Measurements from ENCODE around the gene FOSL1. TPM values are rescaled to one million over a fixed set of nuclear protein-coding genes. Genes with fewer than 3 reads are reported as not detected.

FOSL1 gene
- total and polyA plus RNA-seq, 2 of the 13 experiments (the other 11 are each of a cell fraction or from before 2014, with no cell fraction given) = 4.0 to 4.1 TPM

- TF ChIP-seq MIER2 (CRISPR knock-in tag; IDR thresholded peaks at IDR 0.05) (no peak), ZNF263 (CRISPR knock-in tag; IDR thresholded peaks at IDR 0.05) (peak; percentile 24; the same call in 1 of the 2 replicates), CREM (IDR thresholded peaks at IDR 0.05) (peak; percentile 34; the same call in 1 of the 2 replicates), CREM (CRISPR knock-in tag; IDR thresholded peaks at IDR 0.05) (no peak), EED (CRISPR knock-in tag; IDR thresholded peaks at IDR 0.05) (no peak), RNF219 (CRISPR knock-in tag; IDR thresholded peaks at IDR 0.05) (no peak; the same call in none of the 2 replicates), ZNF616 (CRISPR knock-in tag; IDR thresholded peaks at IDR 0.05; ENCODE audit: low read depth) (peak; percentile 67; the same call in 1 of the 2 replicates), ZNF333 (CRISPR knock-in tag; IDR thresholded peaks at IDR 0.05; ENCODE audit: borderline replicate concordance) (0 out of 2 replicates have a peak, but pooled peaks have one; percentile 9), NR2F2 (IDR thresholded peaks at IDR 0.05; ENCODE audit: borderline replicate concordance, low read depth) (peak; percentile 25; the same call in 1 of the 2 replicates), ZNF337 (CRISPR knock-in tag; IDR thresholded peaks at IDR 0.05; ENCODE audit: borderline replicate concordance, low read depth) (no peak), HNF1B (CRISPR knock-in tag; IDR thresholded peaks at IDR 0.05) (0 out of 2 replicates have a peak, but pooled peaks have one; percentile 57), RFX1 (IDR thresholded peaks at IDR 0.05) (no peak), ZNF160 (CRISPR knock-in tag; IDR thresholded peaks at IDR 0.05) (no peak), REPIN1 (CRISPR knock-in tag; IDR thresholded peaks at IDR 0.05; ENCODE audit: borderline replicate concordance, low read depth) (peak; percentile 56; the same call in 1 of the 2 replicates), SALL2 (CRISPR knock-in tag; IDR thresholded peaks at IDR 0.05) (no peak), ZNF207 (IDR thresholded peaks at IDR 0.05; ENCODE audit: borderline replicate concordance) (no peak)
- TF ChIP-seq, protein P1, sequence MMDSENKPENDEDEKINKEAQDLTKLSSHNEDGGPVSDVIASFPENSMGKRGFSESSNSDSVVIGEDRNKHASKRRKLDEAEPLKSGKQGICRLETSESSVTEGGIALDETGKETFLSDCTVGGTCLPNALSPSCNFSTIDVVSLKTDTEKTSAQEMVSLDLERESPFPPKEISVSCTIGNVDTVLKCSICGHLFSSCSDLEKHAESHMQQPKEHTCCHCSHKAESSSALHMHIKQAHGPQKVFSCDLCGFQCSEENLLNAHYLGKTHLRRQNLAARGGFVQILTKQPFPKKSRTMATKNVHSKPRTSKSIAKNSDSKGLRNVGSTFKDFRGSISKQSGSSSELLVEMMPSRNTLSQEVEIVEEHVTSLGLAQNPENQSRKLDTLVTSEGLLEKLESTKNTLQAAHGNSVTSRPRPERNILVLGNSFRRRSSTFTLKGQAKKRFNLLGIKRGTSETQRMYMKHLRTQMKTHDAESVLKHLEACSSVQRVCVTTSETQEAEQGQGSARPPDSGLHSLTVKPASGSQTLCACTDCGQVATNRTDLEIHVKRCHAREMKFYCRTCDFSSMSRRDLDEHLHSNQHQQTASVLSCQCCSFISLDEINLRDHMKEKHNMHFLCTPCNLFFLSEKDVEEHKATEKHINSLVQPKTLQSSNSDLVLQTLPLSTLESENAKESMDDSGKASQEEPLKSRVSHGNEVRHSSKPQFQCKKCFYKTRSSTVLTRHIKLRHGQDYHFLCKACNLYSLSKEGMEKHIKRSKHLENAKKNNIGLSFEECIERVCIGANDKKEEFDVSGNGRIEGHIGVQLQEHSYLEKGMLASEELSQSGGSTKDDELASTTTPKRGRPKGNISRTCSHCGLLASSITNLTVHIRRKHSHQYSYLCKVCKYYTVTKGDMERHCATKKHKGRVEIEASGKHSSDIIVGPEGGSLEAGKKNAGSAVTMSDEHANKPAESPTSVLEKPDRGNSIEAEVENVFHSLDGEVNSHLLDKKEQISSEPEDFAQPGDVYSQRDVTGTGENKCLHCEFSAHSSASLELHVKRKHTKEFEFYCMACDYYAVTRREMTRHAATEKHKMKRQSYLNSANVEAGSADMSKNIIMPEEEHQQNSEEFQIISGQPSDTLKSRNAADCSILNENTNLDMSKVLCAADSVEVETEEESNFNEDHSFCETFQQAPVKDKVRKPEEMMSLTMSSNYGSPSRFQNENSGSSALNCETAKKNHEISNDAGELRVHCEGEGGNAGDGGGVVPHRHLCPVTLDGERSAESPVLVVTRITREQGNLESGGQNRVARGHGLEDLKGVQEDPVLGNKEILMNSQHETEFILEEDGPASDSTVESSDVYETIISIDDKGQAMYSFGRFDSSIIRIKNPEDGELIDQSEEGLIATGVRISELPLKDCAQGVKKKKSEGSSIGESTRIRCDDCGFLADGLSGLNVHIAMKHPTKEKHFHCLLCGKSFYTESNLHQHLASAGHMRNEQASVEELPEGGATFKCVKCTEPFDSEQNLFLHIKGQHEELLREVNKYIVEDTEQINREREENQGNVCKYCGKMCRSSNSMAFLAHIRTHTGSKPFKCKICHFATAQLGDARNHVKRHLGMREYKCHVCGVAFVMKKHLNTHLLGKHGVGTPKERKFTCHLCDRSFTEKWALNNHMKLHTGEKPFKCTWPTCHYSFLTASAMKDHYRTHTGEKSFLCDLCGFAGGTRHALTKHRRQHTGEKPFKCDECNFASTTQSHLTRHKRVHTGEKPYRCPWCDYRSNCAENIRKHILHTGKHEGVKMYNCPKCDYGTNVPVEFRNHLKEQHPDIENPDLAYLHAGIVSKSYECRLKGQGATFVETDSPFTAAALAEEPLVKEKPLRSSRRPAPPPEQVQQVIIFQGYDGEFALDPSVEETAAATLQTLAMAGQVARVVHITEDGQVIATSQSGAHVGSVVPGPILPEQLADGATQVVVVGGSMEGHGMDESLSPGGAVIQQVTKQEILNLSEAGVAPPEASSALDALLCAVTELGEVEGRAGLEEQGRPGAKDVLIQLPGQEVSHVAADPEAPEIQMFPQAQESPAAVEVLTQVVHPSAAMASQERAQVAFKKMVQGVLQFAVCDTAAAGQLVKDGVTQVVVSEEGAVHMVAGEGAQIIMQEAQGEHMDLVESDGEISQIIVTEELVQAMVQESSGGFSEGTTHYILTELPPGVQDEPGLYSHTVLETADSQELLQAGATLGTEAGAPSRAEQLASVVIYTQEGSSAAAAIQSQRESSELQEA (CRISPR knock-in tag; IDR thresholded peaks at IDR 0.05; ENCODE audit: not compliant biosample characterization) = no peak
Observed at GRCh38 chr11:65891219-65892136, 8.7 kb downstream of the FOSL1 start (continued).
